OCI-LY3 (cell line): ENCODE measurements around the gene CISTR.

Experiments
- EZH2phosphoT487 ChIP-seq: fragments of 200-600 bp; shearing (Covaris generic); IDR thresholded peaks from 2 replicates; pipeline ENCODE4 v1.6.1; 2018; ENCODE audit warnings: antibody characterized with exemption, mixed run types, low read depth
- TF ChIP-seq, protein P1 (sequence below): fragments of 200-600, 300-600 bp; sonication (generic); IDR thresholded peaks from 2 replicates; pipeline ENCODE4 v1.5.1; 2014; ENCODE audit warnings: antibody characterized with exemption, low read length, low read depth

DNA sequence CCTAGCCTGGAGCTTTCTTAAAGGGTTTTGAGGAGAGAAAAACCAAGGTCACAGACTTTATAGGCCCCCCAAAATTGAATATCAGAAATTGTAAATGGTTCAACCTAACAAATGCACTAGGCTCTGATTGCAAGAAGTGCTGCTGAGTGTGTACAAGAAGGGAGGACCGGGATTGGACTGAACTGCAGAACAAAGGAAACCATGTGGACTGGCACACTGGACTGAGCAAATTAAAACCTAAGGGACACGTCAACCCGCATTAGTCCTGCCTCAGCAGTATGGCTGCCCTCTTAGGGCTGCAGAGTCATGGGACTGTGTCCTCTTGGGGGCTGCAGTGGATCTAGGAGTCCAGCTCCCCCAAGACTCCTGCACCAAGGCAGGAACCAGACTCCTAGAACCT, 842 bp upstream of the CISTR start:
- TF ChIP-seq, protein P1, sequence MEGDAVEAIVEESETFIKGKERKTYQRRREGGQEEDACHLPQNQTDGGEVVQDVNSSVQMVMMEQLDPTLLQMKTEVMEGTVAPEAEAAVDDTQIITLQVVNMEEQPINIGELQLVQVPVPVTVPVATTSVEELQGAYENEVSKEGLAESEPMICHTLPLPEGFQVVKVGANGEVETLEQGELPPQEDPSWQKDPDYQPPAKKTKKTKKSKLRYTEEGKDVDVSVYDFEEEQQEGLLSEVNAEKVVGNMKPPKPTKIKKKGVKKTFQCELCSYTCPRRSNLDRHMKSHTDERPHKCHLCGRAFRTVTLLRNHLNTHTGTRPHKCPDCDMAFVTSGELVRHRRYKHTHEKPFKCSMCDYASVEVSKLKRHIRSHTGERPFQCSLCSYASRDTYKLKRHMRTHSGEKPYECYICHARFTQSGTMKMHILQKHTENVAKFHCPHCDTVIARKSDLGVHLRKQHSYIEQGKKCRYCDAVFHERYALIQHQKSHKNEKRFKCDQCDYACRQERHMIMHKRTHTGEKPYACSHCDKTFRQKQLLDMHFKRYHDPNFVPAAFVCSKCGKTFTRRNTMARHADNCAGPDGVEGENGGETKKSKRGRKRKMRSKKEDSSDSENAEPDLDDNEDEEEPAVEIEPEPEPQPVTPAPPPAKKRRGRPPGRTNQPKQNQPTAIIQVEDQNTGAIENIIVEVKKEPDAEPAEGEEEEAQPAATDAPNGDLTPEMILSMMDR, result no peak
- no peak for TF ChIP-seq EZH2phosphoT487
